Measurements from ENCODE around the gene TYRP1.

GRCh38 chr9:12694013-12694412 lies 828 bp downstream of the TYRP1 start:
- TF ChIP-seq POLR2A (IDR thresholded peaks at IDR 0.05) (no peak), CTCF (IDR thresholded peaks at IDR 0.05) (no peak)
